A673 (cell line): ENCODE measurements around the gene MAGEA9B. TPM values are rescaled to one million over a fixed set of nuclear protein-coding genes. Genes with fewer than 3 reads are reported as not detected.

ENCODE experiments used
- BruUV-seq: library from RNA; stranded (reverse); fragments of 400-500 nt; replicated peaks from 2 replicates; lab custom pipeline; 2021; lab: Mats Ljungman, UMichigan
- CTCF ChIA-PET: fragments of 300-600 bp; sonication (Branson Sonifier 250); formaldehyde crosslinking; loops from one replicate; lab custom pipeline; 2022; ENCODE audit warnings: antibody characterized with exemption; lab: Charles Lee
- POLR2A ChIA-PET: fragments of 300-600 bp; sonication (Branson Sonifier 250); formaldehyde crosslinking; loops from one replicate; lab custom pipeline; 2022; ENCODE audit warnings: antibody characterized with exemption; ENCODE audit not compliant: low non-redundant PET; lab: Charles Lee
- DNase-seq: peaks from one replicate; pipeline ENCODE4 v3.0.0-alpha.2; 2015; ENCODE audit warnings: low spot score
- H3K27ac ChIP-seq: fragments of 200-600 bp; sonication (generic); 2 replicates; pipeline ENCODE4 v1.5.1; 2016; ENCODE audit warnings: mixed run types, low read depth, mild to moderate bottlenecking, mixed read lengths, antibody characterized with exemption, low read length; ENCODE audit not compliant: poor library complexity, severe bottlenecking
- H3K27me3 ChIP-seq: fragments of 200-600 bp; sonication (generic); replicated peaks from 2 replicates; pipeline ENCODE4 v1.6.1; 2017; ENCODE audit warnings: mixed run types, low read depth, mild to moderate bottlenecking, mixed read lengths, antibody characterized with exemption, low read length; ENCODE audit not compliant: insufficient read depth, poor library complexity
- H3K36me3 ChIP-seq: fragments of 200-600 bp; sonication (generic); 2 replicates; pipeline ENCODE4 v1.6.1; 2016; ENCODE audit warnings: mixed run types, mild to moderate bottlenecking, mixed read lengths, antibody characterized with exemption, low read length; ENCODE audit not compliant: insufficient read depth, poor library complexity, severe bottlenecking
- H3K4me1 ChIP-seq: fragments of 200-600 bp; sonication (generic); 2 replicates; pipeline ENCODE4 v1.6.1; 2017; ENCODE audit warnings: mixed run types, mild to moderate bottlenecking, mixed read lengths, antibody characterized with exemption, low read length; ENCODE audit not compliant: insufficient read depth, poor library complexity, severe bottlenecking
- H3K4me3 ChIP-seq: fragments of 200-600 bp; sonication (generic); 2 replicates; pipeline ENCODE4 v1.5.1; 2016; ENCODE audit warnings: low read depth, mixed run types, mild to moderate bottlenecking, mixed read lengths, low read length; ENCODE audit not compliant: poor library complexity, severe bottlenecking
- H3K9me3 ChIP-seq: fragments of 200-600 bp; sonication (generic); 2 replicates; pipeline ENCODE4 v1.6.1; 2016; ENCODE audit warnings: mixed run types, low read depth, mild to moderate bottlenecking, mixed read lengths, antibody characterized with exemption, low read length; ENCODE audit not compliant: poor library complexity, severe bottlenecking
- CTCF ChIP-seq: fragments of 300-800, 200-600 bp; sonication (generic); conservative IDR thresholded peaks from 2 replicates; pipeline ENCODE4 v1.5.1; 2017; ENCODE audit warnings: low read depth, mild to moderate bottlenecking, antibody characterized with exemption, low read length, moderate library complexity, mixed read lengths
- EZH2 ChIP-seq: fragments of 200-600 bp; sonication (generic); IDR thresholded peaks from 2 replicates; pipeline ENCODE4 v1.6.1; 2017; ENCODE audit warnings: borderline replicate concordance, low read depth, mild to moderate bottlenecking, mixed read lengths, antibody characterized with exemption, low read length; ENCODE audit not compliant: poor library complexity, severe bottlenecking
- intact Hi-C: fragments of 100-400 bp; cut with micrococcal nuclease; formaldehyde crosslinking; loops from one replicate; pipeline ENCODE4 v1.10.0; 2022; ENCODE audit not compliant: unreplicated experiment
- total RNA-seq: library from RNA; stranded (reverse); gene quantifications from 2 replicates; pipeline ENCODE4 v1.2.3, GENCODE V29; 2021

MAGEA9B gene
- total RNA-seq, 1 experiment from 2014 or later = not detected

GRCh38 chrX:149569770-149570169, 17.5 kb downstream of the MAGEA9B start:
- Histone ChIP-seq H3K27me3 (no peaks in the 10 kb centered on the region), H3K27ac (no peak overlapping the region), H3K36me3 (no peaks in the 10 kb centered on the region), H3K4me3 (no peak overlapping the region), H3K4me1 (no peaks in the 10 kb centered on the region), H3K9me3 (no peaks in the 10 kb centered on the region)
- DNase-seq = no peak
- ChIA-PET POLR2A (no interaction called here), CTCF (no interaction called here)
- TF ChIP-seq EZH2 (no peak), CTCF (no peak)
- no TSS peak for BruUV-seq
- intact Hi-C loops = no loop called here

- no peaks in the 10 kb centered on the region for H3K27me3 ChIP-seq
- no peaks in the 10 kb centered on the region for H3K9me3 ChIP-seq
- no peak for DNase-seq
- H3K36me3 ChIP-seq = no peaks in the 10 kb centered on the region
- H3K4me3 ChIP-seq = no peak overlapping the region
- no peaks in the 10 kb centered on the region for H3K4me1 ChIP-seq
- ChIA-PET POLR2A (no interaction called here), CTCF (no interaction called here)
- no TSS peak for BruUV-seq
- TF ChIP-seq EZH2 (no peak), CTCF (no peak)
- intact Hi-C loops = no loop called here
- H3K27ac ChIP-seq = no peak overlapping the region
Measured at GRCh38 chrX:149568701-149569296, 18.5 kb downstream of the MAGEA9B start.

- intact Hi-C loops = no loop called here
- CTCF ChIA-PET = no interaction called here
- Histone ChIP-seq H3K9me3 (no peaks in the 10 kb centered on the region), H3K4me3 (no peak overlapping the region), H3K36me3 (no peaks in the 10 kb centered on the region), H3K27ac (no peak overlapping the region), H3K27me3 (no peaks in the 10 kb centered on the region), H3K4me1 (no peaks in the 10 kb centered on the region)
- TF ChIP-seq EZH2 = no peak
- no peak for TF ChIP-seq CTCF
- DNase-seq = no peak
- POLR2A ChIA-PET = no interaction called here
- no TSS peak for BruUV-seq
Measured at GRCh38 chrX:149567621-149568417, 19.4 kb downstream of the MAGEA9B start.
